ENCODE measurements around the gene DPCD. TPM values are rescaled to one million over a fixed set of nuclear protein-coding genes. Genes with fewer than 3 reads are reported as not detected.
A peak's percentile ranks its signal among the peaks of the same experiment; 100 is the strongest.

The DPCD gene
- total RNA-seq, 2 experiments from 2014 or later, result 0.31 to 0.96 TPM

GRCh38 chr10:101602761-101603398 is 14.8 kb downstream of the DPCD start:
- Mint-ChIP-seq H3K9me3 (no peaks in the 10 kb centered on the region), H3K27ac (no peak overlapping the region), H3K4me1 (ENCODE audit: low read depth) (no peaks in the 10 kb centered on the region), H3K27me3 (no peaks in the 10 kb centered on the region), H3K4me3 (no peak overlapping the region), H3K36me3 (ENCODE audit: low read depth) (peaks cover 30% of the 10 kb centered on the region)
- Histone ChIP-seq H3K27me3 (ENCODE audit: control insufficient read depth in 1 of 2, insufficient read depth in 2 of 2, low read length in 2 of 2) (no peaks in the 10 kb centered on the region), H3K27ac (ENCODE audit: low read depth in 1 of 2, low read length in 2 of 2) (no peak overlapping the region), H3K36me3 (ENCODE audit: insufficient read depth, low read length) (peaks cover 17% of the 10 kb centered on the region), H3K9me3 (ENCODE audit: control insufficient read depth in 1 of 2, insufficient read depth in 1 of 2, low read length in 2 of 2) (no peaks in the 10 kb centered on the region), H3K4me3 (ENCODE audit: low read length) (no peak overlapping the region), H3K4me1 (ENCODE audit: insufficient read depth, low read length) (no peaks in the 10 kb centered on the region)
- DNase-seq (peak; percentile 12 to 72 (median 48)), ATAC-seq (ENCODE audit: poor library complexity) (peak; percentile 84)
- ChIA-PET CTCF (interaction anchor here (1.0 to 1.6 kb wide), 3 partner anchors 98 to 179 kb away, joined by 3 to 5 read pairs (median 3); no protein-coding TSS in a partner anchor), POLR2A (no interaction called here)
- intact Hi-C loops (cut with DNase I, micrococcal nuclease), result loop anchor here (2.0 kb wide), 1 partner anchor 178 kb away; no protein-coding TSS in a partner anchor
- TF ChIP-seq, protein P1, sequence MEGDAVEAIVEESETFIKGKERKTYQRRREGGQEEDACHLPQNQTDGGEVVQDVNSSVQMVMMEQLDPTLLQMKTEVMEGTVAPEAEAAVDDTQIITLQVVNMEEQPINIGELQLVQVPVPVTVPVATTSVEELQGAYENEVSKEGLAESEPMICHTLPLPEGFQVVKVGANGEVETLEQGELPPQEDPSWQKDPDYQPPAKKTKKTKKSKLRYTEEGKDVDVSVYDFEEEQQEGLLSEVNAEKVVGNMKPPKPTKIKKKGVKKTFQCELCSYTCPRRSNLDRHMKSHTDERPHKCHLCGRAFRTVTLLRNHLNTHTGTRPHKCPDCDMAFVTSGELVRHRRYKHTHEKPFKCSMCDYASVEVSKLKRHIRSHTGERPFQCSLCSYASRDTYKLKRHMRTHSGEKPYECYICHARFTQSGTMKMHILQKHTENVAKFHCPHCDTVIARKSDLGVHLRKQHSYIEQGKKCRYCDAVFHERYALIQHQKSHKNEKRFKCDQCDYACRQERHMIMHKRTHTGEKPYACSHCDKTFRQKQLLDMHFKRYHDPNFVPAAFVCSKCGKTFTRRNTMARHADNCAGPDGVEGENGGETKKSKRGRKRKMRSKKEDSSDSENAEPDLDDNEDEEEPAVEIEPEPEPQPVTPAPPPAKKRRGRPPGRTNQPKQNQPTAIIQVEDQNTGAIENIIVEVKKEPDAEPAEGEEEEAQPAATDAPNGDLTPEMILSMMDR (IDR thresholded peaks at IDR 0.05), result peak; percentile 66

DNA sequence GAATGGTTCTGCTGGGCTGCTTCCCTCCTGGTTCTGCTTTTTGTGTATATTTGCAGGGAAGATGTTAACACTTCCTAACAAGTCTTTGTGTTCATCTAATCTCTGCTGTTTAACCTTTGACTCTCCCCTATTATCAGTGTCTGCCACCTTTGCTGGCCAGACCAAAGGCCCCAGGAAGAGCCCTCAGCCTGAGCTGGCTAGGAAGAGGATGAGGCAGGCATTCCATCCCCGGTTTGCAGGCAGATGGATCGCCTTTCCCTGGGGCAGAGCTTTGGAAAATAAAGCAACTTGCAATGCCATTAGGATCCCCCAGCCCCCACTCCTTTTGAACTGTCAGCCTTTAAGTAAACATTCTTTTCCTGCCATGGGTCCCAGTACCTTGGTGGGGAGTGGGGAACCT is 19.0 kb downstream of the DPCD start:
- Mint-ChIP-seq H3K36me3 (ENCODE audit: low read depth) (peaks cover 62% of the 10 kb centered on the region), H3K27me3 (no peaks in the 10 kb centered on the region), H3K4me1 (ENCODE audit: low read depth) (no peaks in the 10 kb centered on the region), H3K4me3 (no peak overlapping the region), H3K27ac (no peak overlapping the region), H3K9me3 (no peaks in the 10 kb centered on the region)
- intact Hi-C loops (cut with DNase I, micrococcal nuclease), result no loop called here
- DNase-seq (no peak), ATAC-seq (ENCODE audit: poor library complexity) (no peak)
- no peaks in the 10 kb centered on the region for H3K9me3 ChIP-seq (ENCODE audit: control insufficient read depth in 1 of 2, insufficient read depth in 1 of 2, low read length in 2 of 2)
- no peaks in the 10 kb centered on the region for H3K27me3 ChIP-seq (ENCODE audit: control insufficient read depth in 1 of 2, insufficient read depth in 2 of 2, low read length in 2 of 2)
- no peaks in the 10 kb centered on the region for H3K4me1 ChIP-seq (ENCODE audit: insufficient read depth, low read length)
- H3K27ac ChIP-seq (ENCODE audit: low read depth in 1 of 2, low read length in 2 of 2), result no peak overlapping the region
- POLR2A ChIA-PET, result no interaction called here
- H3K36me3 ChIP-seq (ENCODE audit: insufficient read depth, low read length), result peaks cover 55% of the 10 kb centered on the region
- H3K4me3 ChIP-seq (ENCODE audit: low read length), result no peak overlapping the region
- CTCF ChIA-PET, result no interaction called here
- TF ChIP-seq, protein P1 (IDR thresholded peaks at IDR 0.05), result no peak

DNA sequence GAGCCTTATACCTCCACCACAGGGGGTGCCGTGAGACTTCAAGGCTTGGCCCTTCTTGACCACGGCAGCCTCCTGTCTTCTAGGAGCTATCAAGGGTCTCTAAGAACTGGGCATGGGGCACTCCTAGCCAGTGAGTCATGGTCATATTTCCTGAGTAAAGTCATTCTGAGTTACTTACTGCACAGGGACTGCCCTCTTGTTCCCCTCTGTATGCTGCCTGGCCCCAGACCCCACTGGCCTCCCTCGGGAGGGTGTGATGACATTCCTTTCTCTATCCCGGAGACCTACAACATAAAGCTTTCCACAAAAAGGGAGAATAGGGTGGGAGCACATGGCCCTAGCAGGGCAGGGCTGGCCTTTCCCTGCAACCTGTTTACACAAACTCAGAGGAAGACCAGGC is 21.4 kb downstream of the DPCD start:
- H3K4me1 Mint-ChIP-seq (ENCODE audit: low read depth), result no peaks in the 10 kb centered on the region
- H3K4me1 ChIP-seq (ENCODE audit: insufficient read depth, low read length), result no peaks in the 10 kb centered on the region
- CTCF ChIA-PET, result no interaction called here
- intact Hi-C loops (cut with DNase I, micrococcal nuclease), result no loop called here
- peaks cover 57% of the 10 kb centered on the region for H3K36me3 Mint-ChIP-seq (ENCODE audit: low read depth)
- H3K9me3 Mint-ChIP-seq, result no peaks in the 10 kb centered on the region
- TF ChIP-seq, protein P1 (IDR thresholded peaks at IDR 0.05), result no peak
- ATAC-seq (ENCODE audit: poor library complexity), result no peak
- no peak overlapping the region for H3K27ac Mint-ChIP-seq
- H3K27me3 Mint-ChIP-seq, result no peaks in the 10 kb centered on the region
- DNase-seq, result peak in 1 of 14 experiments; percentile 8
- no peaks in the 10 kb centered on the region for H3K27me3 ChIP-seq (ENCODE audit: control insufficient read depth in 1 of 2, insufficient read depth in 2 of 2, low read length in 2 of 2)
- H3K9me3 ChIP-seq (ENCODE audit: control insufficient read depth in 1 of 2, insufficient read depth in 1 of 2, low read length in 2 of 2), result no peaks in the 10 kb centered on the region
- peaks cover 69% of the 10 kb centered on the region for H3K36me3 ChIP-seq (ENCODE audit: insufficient read depth, low read length)
- H3K4me3 Mint-ChIP-seq, result no peak overlapping the region
- H3K4me3 ChIP-seq (ENCODE audit: low read length), result no peak overlapping the region
- POLR2A ChIA-PET, result no interaction called here
- no peak overlapping the region for H3K27ac ChIP-seq (ENCODE audit: low read depth in 1 of 2, low read length in 2 of 2)

All from CD4-positive, alpha-beta T cell (primary cell).